ENCODE measurements around the gene ZNF41. TPM values are rescaled to one million over a fixed set of nuclear protein-coding genes. Genes with fewer than 3 reads are reported as not detected.

The ZNF41 gene
- total RNA-seq, 2 experiments from 2014 or later: 11.2 to 13.5 TPM

- POLR2A ChIA-PET: no interaction called here
- H3K27me3 Mint-ChIP-seq: no peaks in the 10 kb centered on the region
- no peak overlapping the region for H3K4me3 Mint-ChIP-seq
- H3K9me3 Mint-ChIP-seq: peaks cover 5% of the 10 kb centered on the region
- DNase-seq (no peak), ATAC-seq (ENCODE audit: low read depth) (no peak)
- H3K27ac Mint-ChIP-seq: no peak overlapping the region
- H3K36me3 Mint-ChIP-seq: peaks cover 12% of the 10 kb centered on the region
- H3K4me1 Mint-ChIP-seq: peaks cover 24% of the 10 kb centered on the region
Observed at GRCh38 chrX:47480576-47480975, 2.4 kb downstream of the ZNF41 start.

GRCh38 chrX:47475476-47475875 lies 7.5 kb downstream of the ZNF41 start:
- H3K27ac Mint-ChIP-seq: no peak overlapping the region
- H3K9me3 Mint-ChIP-seq: peaks cover 5% of the 10 kb centered on the region
- DNase-seq: no peak
- POLR2A ChIA-PET: no interaction called here
- peaks cover 8% of the 10 kb centered on the region for H3K4me1 Mint-ChIP-seq
- peaks cover 17% of the 10 kb centered on the region for H3K36me3 Mint-ChIP-seq
- no peak for ATAC-seq (ENCODE audit: low read depth)
- no peaks in the 10 kb centered on the region for H3K27me3 Mint-ChIP-seq
- H3K4me3 Mint-ChIP-seq: no peak overlapping the region

GRCh38 chrX:47467106-47467505 lies 15.9 kb downstream of the ZNF41 start:
- Mint-ChIP-seq H3K27me3 (no peaks in the 10 kb centered on the region), H3K4me3 (no peak overlapping the region), H3K4me1 (peaks cover 3% of the 10 kb centered on the region), H3K9me3 (peaks cover 5% of the 10 kb centered on the region), H3K36me3 (peaks cover 47% of the 10 kb centered on the region), H3K27ac (no peak overlapping the region)
- ATAC-seq (ENCODE audit: low read depth): no peak
- no peak for DNase-seq
- POLR2A ChIA-PET: no interaction called here

- POLR2A ChIA-PET: no interaction called here
- DNase-seq (no peak), ATAC-seq (ENCODE audit: low read depth) (no peak)
- Mint-ChIP-seq H3K36me3 (peaks cover 56% of the 10 kb centered on the region), H3K9me3 (peaks cover 2% of the 10 kb centered on the region), H3K4me3 (no peak overlapping the region), H3K4me1 (peaks cover 5% of the 10 kb centered on the region), H3K27me3 (no peaks in the 10 kb centered on the region), H3K27ac (no peak overlapping the region)
Observed at GRCh38 chrX:47460561-47460960, 22.5 kb downstream of the ZNF41 start.

- ATAC-seq (ENCODE audit: low read depth): peak; percentile 33
- H3K4me3 Mint-ChIP-seq: no peak overlapping the region
Observed at GRCh38 chrX:47458528-47458927, 24.5 kb downstream of the ZNF41 start.

GRCh38 chrX:47456080-47456479 lies 26.9 kb downstream of the ZNF41 start:
- POLR2A ChIA-PET: no interaction called here
- Mint-ChIP-seq H3K4me1 (peaks cover 5% of the 10 kb centered on the region), H3K36me3 (peaks cover 70% of the 10 kb centered on the region), H3K4me3 (no peak overlapping the region), H3K27me3 (no peaks in the 10 kb centered on the region), H3K27ac (no peak overlapping the region), H3K9me3 (peaks cover 6% of the 10 kb centered on the region)
- no peak for ATAC-seq (ENCODE audit: low read depth)
- no peak for DNase-seq

More at GRCh38 chrX:47458528-47458927, 24.5 kb downstream of the ZNF41 start:
- DNase-seq: peak; percentile 39
- H3K27me3 Mint-ChIP-seq: no peaks in the 10 kb centered on the region
- POLR2A ChIA-PET: no interaction called here
- peaks cover 5% of the 10 kb centered on the region for H3K4me1 Mint-ChIP-seq
- peaks cover 5% of the 10 kb centered on the region for H3K9me3 Mint-ChIP-seq
- H3K36me3 Mint-ChIP-seq: peaks cover 61% of the 10 kb centered on the region
- H3K27ac Mint-ChIP-seq: no peak overlapping the region

GRCh38 chrX:47452112-47452511 lies 30.9 kb downstream of the ZNF41 start:
- peaks cover 21% of the 10 kb centered on the region for H3K9me3 Mint-ChIP-seq
- peaks cover 89% of the 10 kb centered on the region for H3K36me3 Mint-ChIP-seq
- POLR2A ChIA-PET: no interaction called here
- H3K27me3 Mint-ChIP-seq: no peaks in the 10 kb centered on the region
- H3K4me3 Mint-ChIP-seq: no peak overlapping the region
- ATAC-seq (ENCODE audit: low read depth) (no peak), DNase-seq (no peak)
- no peaks in the 10 kb centered on the region for H3K4me1 Mint-ChIP-seq
- no peak overlapping the region for H3K27ac Mint-ChIP-seq

- POLR2A ChIA-PET: no interaction called here
- Mint-ChIP-seq H3K4me1 (no peaks in the 10 kb centered on the region), H3K9me3 (peaks cover 24% of the 10 kb centered on the region), H3K4me3 (no peak overlapping the region), H3K36me3 (peaks cover 64% of the 10 kb centered on the region), H3K27ac (no peak overlapping the region), H3K27me3 (no peaks in the 10 kb centered on the region)
- no peak for ATAC-seq (ENCODE audit: low read depth)
- no peak for DNase-seq
Observed at GRCh38 chrX:47448165-47448806, 34.7 kb downstream of the ZNF41 start.

- Mint-ChIP-seq H3K4me1 (no peaks in the 10 kb centered on the region), H3K36me3 (peaks cover 58% of the 10 kb centered on the region), H3K27ac (no peak overlapping the region), H3K27me3 (no peaks in the 10 kb centered on the region), H3K9me3 (peaks cover 24% of the 10 kb centered on the region), H3K4me3 (no peak overlapping the region)
- ATAC-seq (ENCODE audit: low read depth) (no peak), DNase-seq (no peak)
- POLR2A ChIA-PET: no interaction called here
Observed at GRCh38 chrX:47447607-47448006, 35.4 kb downstream of the ZNF41 start.

- Mint-ChIP-seq H3K36me3 (peaks cover 53% of the 10 kb centered on the region), H3K4me3 (no peak overlapping the region), H3K27me3 (no peaks in the 10 kb centered on the region), H3K4me1 (no peaks in the 10 kb centered on the region), H3K27ac (no peak overlapping the region), H3K9me3 (peaks cover 26% of the 10 kb centered on the region)
- DNase-seq: no peak
- POLR2A ChIA-PET: no interaction called here
- ATAC-seq (ENCODE audit: low read depth): no peak
Observed at GRCh38 chrX:47446971-47447370, 36.1 kb downstream of the ZNF41 start.

GRCh38 chrX:47446431-47446830 lies 36.6 kb downstream of the ZNF41 start:
- Mint-ChIP-seq H3K36me3 (peaks cover 51% of the 10 kb centered on the region), H3K9me3 (peaks cover 28% of the 10 kb centered on the region), H3K27ac (no peak overlapping the region), H3K4me1 (no peaks in the 10 kb centered on the region), H3K4me3 (no peak overlapping the region), H3K27me3 (no peaks in the 10 kb centered on the region)
- no peak for ATAC-seq (ENCODE audit: low read depth)
- no peak for DNase-seq
- POLR2A ChIA-PET: no interaction called here

- no peaks in the 10 kb centered on the region for H3K36me3 Mint-ChIP-seq
- POLR2A ChIA-PET: interaction anchor here (0.7 kb wide), 1 partner anchor 54 kb away, joined by 9 read pairs; no protein-coding TSS in a partner anchor
Observed at GRCh38 chrX:47430925-47431324, 52.1 kb downstream of the ZNF41 start.

GRCh38 chrX:47422444-47422843 lies 60.6 kb downstream of the ZNF41 start:
- POLR2A ChIA-PET: no interaction called here
- DNase-seq: no peak
- Mint-ChIP-seq H3K36me3 (peaks cover 1% of the 10 kb centered on the region), H3K27ac (no peak overlapping the region), H3K27me3 (no peaks in the 10 kb centered on the region), H3K9me3 (peaks cover 13% of the 10 kb centered on the region), H3K4me1 (no peaks in the 10 kb centered on the region), H3K4me3 (no peak overlapping the region)
- no peak for ATAC-seq (ENCODE audit: low read depth)

More at GRCh38 chrX:47430925-47431324, 52.1 kb downstream of the ZNF41 start:
- Mint-ChIP-seq H3K27ac (no peak overlapping the region), H3K27me3 (no peaks in the 10 kb centered on the region), H3K4me1 (no peaks in the 10 kb centered on the region), H3K4me3 (no peak overlapping the region), H3K9me3 (peaks cover 9% of the 10 kb centered on the region)
- no peak for DNase-seq
- ATAC-seq (ENCODE audit: low read depth): no peak

GRCh38 chrX:47420962-47421361 lies 62.1 kb downstream of the ZNF41 start:
- POLR2A ChIA-PET: no interaction called here
- no peaks in the 10 kb centered on the region for H3K27me3 Mint-ChIP-seq

More at GRCh38 chrX:47420962-47421361, 62.1 kb downstream of the ZNF41 start:
- Mint-ChIP-seq H3K4me3 (no peak overlapping the region), H3K9me3 (peaks cover 7% of the 10 kb centered on the region), H3K36me3 (peaks cover 1% of the 10 kb centered on the region), H3K27ac (no peak overlapping the region), H3K4me1 (no peaks in the 10 kb centered on the region)
- DNase-seq (no peak), ATAC-seq (ENCODE audit: low read depth) (no peak)
